ENCODE results near the gene IL1RAPL2. TPM values are rescaled to one million over a fixed set of nuclear protein-coding genes. Genes with fewer than 3 reads are reported as not detected.
"Not testable (repeated sequence)": the region's sequence is repeated elsewhere in the genome, so short reads cannot be mapped to it uniquely, and the experiment has no call there.

IL1RAPL2 gene
- 0.13 TPM in 1 of 2 replicates, not detected in the other for total RNA-seq

DNA sequence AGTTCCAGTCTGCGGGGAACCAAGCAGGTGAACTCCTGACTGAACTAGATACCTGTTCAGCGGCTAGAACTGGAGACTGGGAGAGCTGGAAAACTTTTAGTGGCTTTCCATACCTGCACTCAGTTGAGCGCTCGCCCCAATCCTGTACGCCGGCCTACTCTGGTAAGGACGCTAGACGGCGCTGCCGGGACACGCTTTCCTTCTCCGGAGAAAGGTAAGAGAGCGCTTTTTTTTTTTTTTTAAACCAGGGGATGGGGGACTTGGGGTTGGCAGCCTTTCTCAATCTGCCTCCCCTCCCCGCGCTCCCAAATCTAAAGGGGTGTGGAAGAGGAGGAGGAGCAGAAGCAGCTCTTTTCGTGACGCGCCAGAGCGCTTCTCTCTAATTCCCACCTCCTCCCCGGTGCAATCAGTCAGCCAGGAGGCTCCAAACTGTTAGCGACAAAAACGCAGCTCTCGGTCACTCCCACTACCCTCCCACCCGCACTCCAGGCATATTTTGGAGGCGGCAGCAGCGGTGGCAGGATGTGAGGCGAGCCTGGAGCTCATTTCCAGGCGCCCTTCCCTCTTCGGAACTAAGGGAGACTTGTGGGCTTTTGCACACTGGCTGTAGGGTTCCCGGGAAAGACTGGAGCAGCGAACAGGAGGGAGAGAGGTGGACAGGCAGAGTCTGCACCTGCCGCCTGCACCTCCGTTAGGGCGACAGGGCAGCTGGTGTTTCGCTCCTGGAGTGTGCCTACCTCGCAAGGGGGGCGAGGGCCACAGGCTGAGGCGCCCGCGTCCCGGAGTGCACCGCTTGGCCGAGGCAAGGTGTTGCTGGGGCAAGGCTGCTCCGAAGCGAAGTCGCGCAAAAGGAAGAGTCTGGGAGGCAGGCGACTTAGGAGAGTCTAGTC lies at the start of gene IL1RAPL2:
Gene IL1RAPL2 (plus strand): TSS at position 409 of the 890 bp plus-strand sequence.
- peak; percentile 1 to 18 for DNase-seq (ENCODE audit: low read depth in 2 of 2)

DNA sequence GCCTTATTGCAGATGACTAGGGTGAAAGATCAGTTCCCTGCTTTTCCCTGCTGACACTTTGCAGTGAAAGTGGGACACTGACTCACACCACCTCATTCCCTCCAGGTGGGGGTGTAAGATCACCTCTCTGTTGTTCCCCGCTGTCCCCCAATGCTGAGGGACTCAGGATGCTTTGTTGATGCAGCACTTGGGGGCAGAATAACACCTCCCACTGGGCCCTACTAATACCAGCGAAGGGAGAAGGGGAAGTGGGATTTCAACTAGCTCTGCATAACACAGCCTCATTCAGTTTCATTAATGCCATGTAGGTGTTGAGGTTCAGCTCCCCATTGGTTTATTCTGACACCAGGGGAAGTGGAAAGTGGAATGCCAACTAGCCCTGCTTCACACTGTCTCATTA lies 43.6 kb upstream of the IL1RAPL2 start:
- DNase-seq (ENCODE audit: low read depth in 2 of 2), result no peak

DNA sequence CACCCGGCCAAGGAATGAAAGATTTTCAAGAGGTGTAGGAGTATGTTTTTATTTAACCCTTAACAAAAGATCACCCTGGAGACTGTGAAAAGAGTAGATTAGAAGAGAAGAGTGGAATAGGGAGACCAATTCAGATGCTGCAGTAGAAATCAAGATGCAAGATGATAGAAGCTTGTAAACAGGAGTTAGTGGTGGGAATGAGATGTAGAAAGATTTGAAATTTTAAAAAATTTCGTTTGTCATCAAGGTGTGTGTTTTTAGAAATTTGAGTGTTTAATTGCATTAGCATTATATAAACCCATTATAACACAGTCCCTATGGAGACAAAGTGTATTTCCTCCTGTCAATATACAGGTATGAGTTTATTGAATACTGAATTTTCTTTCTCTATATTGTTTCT lies 42.1 kb upstream of the IL1RAPL2 start:
- no peak for DNase-seq (ENCODE audit: low read depth in 2 of 2)

DNA sequence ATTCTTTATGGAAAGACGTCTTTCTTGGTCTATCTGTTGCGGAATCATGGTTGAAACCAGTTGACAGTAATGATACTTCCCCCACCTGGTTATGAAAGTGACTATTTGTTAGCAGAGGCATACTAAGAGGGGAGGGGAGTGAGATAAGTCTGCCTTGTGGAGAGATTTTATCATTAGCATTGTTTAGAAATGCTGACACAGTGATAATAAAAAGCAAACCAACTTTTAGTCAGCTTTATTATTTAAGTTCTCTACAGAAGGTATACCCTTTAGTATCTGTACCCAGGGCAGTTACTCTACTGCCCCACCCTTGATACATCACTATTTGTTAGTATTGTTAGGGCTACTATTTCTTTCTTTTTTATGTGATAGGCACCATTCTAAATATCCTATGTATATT lies 26.9 kb upstream of the IL1RAPL2 start:
- no peak for DNase-seq (ENCODE audit: low read depth in 2 of 2)

DNA sequence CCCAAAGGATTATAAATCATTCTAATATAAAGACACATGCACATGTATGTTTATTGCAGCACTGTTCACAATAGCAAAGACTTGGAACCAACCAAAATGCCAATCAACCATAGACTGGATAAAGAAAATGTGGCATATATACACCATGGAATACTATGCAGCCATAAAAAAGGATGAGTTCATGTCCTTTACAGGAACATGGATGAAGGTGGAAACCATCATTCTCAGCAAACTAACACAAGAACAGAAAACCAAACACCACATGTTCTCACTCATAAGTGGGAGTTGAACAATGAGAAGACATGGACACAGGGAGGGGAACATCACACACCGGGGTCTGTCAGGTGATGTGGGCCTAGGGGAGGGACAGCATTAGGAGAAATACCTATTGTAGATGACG lies 23.6 kb upstream of the IL1RAPL2 start:
- not testable (repeated sequence) for DNase-seq (ENCODE audit: low read depth in 2 of 2)

DNA sequence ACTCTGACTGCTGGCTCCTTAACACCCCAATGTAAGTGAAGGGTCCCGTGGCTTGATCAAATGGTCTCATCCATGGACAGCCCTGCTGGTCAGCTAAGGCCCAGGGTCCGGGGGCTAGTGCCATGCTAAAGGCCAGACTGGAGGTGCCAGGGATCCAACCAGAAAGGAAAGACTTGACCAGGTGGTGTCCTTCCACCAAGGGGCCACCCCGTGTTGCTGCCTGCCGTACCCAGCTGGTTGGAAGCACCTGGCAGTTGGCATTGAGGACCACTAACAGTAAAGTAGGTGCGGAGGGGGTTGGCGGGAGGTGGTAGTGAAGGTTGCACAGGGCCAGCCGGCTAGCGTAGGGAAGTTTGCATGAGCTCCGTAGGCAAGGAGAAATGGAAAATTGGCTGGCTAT lies 1.7 kb upstream of the IL1RAPL2 start:
- no peak for DNase-seq (ENCODE audit: low read depth in 2 of 2)

DNA sequence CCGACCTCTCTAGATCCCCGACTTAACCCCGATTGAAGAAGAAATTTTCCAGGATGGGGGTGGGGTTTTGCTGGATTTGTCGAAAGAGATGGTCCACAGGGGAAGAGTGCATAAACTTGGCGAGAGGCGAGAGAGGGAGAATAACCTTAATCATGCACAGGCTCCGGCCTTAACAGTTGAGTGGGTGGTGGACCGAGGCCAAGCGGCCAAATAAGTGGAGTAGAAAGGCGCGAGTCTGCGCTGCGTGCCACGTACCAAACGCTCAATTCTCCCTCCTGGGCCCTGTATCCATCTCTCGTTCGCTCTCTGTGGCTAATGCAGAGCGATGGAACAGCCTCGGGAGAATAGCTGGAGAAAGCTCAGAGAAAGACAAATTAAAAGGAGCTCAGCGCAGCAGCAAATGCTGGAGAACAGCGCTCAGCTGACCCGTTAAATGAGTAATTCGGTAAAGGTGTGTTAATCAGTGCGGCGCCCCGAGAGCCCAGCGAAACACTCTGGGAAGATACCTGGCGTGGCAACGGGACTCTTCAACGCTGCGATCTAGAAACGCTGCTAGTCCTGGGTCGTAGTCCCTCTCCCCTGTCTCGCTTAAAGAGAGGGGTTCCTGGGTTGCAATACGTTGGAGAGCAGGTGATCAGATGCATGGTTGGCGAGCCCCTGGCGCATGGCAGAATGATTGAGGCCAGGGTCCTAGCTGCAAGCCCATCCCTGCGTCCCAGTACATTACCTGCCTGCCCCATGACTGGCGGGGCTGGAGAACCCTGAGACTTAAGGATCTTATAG lies 887 bp upstream of the IL1RAPL2 start:
- DNase-seq (ENCODE audit: low read depth in 2 of 2), result no peak

DNA sequence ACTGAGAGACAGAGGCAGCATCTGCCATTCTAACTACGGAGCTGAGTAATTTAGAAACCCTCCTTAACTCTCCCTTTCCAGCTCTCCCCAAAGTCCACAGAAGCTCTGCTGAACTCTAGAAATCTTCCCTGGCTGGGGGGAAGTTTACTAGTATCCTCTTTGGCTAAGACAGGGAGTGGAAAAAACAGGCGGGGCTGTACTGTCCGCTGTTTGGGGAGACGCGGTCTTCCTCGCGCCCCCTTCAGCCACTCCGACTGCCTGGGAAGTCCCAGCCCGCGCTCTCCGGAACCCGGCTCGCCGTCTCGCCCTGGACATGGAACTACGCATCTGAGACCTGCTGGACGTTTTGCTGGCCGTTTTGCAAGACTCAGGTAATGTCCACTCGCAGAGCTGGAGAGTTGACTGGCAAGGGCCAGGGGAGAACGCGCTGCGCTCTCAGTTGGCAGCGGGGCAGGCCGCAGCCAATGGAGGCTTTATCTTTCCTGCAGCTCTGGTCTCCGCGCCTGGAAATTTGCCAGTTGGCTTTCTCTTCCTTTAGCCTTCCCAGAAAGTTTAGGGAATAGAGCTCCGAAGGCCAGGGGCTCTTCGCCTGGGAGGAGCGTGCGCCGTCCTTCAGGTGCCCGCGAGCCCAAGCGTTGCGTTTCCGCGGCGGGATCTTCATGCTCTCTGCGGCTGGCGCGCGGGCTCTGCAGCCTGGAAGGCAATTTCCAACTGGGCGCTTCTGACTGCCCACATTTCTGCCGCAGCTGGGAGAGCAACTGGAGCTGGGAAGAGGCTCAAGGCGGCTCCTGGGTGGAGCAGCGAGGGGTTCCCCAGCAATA lies 892 bp downstream of the IL1RAPL2 start:
- DNase-seq (ENCODE audit: low read depth in 2 of 2), result no peak

DNA sequence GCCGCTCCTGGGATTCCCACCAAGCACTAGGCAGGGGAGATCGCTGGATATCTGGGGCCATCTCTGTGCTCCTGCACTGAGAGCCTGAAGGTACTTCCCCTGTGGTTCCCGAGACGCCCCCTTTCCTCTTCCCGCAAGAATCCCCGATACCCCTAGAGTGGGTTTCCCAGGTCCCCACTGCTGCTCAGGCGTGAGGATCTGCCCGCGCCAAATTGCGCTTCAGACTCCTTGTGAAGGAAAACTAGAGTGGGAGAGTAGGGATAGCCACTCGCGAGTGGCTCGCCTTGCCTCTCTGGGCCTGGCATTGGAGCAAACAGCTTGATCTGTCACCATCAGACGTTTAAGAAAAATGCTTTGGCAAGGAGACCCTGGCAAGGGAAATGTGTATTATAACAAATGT lies 1.5 kb downstream of the IL1RAPL2 start:
- no peak for DNase-seq (ENCODE audit: low read depth in 2 of 2)

DNA sequence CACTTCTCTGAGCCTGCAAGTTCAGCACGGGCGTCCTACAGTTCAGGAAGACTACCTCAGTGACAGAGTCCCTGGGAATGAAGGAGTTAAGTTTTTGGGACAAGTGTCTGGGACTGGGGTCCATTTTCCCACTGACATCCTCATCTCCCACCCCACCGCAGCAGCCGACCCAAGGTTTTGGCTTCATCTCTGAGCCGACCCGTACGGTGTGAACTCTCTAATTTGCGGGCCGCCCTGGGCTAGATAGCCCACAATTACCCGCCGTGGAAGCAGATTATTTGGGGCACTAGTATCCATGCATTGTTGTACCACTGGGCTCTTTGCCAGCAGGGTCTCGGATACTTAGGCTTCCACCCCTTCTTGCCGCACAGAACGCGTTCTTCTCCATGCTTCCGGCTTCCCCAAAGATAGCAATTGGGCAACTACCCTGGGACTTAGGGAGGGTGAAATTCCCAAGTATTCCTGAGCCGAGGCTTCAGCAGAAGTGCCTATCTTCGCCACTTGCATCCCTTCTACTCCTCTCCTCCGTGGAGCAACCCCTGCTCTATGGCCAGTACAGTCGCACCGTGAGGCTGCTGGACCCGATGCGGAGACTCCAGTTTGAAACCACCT lies 2.4 kb downstream of the IL1RAPL2 start:
- no peak for DNase-seq (ENCODE audit: low read depth in 2 of 2)

DNA sequence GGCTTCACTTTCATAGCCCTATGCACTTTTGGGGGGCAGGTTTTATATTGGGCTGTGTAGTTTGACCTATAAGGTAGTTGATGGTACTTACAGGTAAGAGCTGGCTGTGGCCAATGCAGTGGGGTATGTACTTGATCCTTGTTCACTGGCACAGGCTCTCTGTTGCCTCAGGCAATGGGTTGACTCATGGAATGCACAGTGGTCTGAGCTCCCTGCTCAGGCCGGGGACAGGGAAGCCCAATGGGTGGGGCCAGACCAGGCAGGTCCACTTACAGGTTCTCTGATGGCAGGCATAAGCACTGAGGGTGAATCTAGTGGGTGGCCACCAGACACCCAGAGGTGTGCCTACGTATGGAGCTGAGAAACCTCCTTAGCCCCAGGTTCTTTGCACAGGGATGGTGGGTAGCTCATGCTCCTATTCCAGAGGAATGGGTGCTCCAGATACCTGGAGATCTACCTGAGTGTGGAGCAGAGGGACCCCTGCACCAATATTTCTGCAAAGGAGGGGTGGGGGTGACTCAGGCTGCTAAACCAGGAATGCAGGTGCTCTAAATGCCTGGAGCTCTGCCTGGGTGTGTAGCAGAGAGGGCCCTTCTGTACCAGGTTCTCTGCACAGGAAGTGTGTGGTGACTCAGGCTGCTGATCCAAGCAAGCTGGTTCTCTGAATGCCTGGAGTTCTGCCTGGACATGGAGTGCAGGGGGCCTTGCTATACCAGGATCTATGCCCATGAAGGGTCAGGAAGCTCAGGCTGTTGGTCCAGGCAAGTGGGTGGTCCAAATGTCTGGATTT lies 52.3 kb downstream of the IL1RAPL2 start:
- DNase-seq (ENCODE audit: low read depth in 2 of 2), result no peak

DNA sequence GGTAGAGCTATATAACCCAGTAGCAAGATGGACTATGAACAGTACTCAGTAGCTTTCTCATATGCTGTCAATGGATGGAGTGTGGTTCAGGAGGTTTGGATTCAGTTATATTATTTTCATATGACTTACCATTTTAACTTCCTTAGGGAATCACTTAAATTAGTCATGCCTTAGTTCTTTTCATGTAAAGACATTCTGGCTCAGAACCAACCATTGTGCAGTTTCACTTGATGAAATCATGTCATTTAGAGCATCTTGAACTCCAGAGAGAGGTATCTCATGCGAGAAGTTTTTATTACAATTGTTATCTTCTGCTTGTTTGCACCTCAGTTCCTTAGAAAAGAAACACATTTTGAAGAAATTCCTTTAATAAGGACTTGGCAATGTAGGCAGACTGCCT lies 55.8 kb downstream of the IL1RAPL2 start:
- DNase-seq (ENCODE audit: low read depth in 2 of 2), result no peak

DNA sequence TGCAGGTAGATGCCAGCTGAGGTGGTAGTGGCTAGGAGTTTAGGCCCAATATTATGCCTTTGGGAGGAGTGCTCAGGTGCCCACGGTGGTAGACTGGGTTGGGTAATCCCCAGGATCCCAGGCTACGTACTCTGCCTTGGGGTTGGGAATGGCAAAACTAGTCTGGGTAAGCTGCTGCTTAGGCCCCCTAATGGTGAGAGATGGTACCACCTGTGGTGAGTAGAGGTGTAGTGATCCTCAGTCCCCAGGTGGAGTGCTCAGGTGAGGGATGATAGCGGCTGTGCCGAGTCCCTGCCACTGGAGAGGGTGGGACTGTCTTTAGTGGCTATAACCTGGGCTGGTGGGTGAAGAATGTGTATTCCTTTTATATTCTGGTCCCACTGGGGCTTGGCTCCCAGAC lies 75.2 kb downstream of the IL1RAPL2 start:
- no peak for DNase-seq (ENCODE audit: low read depth in 2 of 2)

DNA sequence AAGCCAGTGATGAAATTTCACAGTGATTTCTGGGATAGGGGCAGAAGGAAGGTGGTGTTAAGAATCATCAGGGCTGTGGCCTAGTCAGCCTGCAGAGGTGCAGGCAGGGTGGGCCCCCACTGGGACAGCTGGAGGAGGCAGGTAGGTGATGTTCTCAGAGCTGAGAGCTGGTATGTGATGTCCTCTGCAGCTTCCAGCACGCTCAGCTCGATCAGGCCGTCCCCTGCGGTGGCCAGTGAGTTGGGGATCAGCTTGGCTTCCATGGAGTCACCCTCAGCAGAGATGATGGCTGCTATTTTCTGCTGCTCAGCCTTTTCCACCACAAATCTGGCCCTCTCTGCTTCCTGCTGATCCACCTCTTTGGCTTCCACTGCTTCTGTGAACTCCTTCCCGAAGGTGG lies 81.1 kb downstream of the IL1RAPL2 start:
- DNase-seq (ENCODE audit: low read depth in 2 of 2), result no peak

DNA sequence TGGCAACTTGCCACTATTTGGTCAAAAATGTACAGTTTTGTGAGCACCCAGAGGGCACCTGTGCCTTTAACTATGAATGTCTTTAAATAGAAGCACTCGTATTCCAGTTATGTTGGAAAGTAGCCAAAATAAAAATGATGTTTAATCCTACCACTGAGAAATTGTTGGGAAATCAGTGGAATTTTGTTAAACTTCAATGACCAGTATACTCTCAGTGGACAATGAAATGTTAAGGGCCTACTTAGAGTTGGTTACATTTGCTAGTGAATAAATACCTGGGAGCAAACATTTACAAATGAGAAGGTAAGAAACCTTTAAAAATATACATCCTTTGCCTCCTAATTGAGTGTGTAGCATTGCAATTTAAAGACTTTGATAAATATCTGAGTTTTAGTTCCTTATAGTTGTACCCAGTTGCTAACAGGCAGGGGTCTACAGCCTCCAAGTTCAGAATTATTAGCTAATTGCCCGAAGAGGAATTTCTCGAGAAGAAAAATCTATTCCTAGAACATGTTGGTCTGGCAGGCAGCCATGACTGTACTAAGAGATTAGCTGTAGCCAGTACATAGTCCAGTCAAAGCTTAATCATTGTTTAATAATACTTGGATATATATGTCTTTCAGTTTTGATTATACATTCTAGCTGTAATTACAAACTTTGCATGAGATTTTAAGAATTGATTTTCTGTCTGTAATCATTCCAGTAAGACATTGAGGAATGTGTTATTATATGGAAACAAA lies 93.2 kb downstream of the IL1RAPL2 start:
- DNase-seq (ENCODE audit: low read depth in 2 of 2), result no peak

DNA sequence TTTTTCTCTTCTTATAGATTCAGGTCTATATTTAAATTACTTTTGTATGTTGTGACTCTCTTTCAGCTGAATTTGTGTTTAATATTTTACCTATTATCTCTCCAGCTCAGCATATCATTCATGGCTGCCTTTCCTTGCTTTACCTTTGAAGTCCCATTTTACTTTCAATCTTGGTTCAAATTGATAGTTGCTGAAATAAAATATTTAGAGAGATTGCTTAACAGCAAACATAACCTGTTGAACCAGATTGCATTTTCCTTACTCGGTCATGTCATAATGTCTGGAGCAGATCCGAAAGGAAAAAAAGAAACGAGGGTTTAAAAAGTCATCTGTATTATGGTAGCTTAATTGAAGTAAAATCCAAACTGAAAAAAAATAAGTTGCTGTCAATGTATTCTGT lies 94.1 kb downstream of the IL1RAPL2 start:
- no peak for DNase-seq (ENCODE audit: low read depth in 2 of 2)

DNA sequence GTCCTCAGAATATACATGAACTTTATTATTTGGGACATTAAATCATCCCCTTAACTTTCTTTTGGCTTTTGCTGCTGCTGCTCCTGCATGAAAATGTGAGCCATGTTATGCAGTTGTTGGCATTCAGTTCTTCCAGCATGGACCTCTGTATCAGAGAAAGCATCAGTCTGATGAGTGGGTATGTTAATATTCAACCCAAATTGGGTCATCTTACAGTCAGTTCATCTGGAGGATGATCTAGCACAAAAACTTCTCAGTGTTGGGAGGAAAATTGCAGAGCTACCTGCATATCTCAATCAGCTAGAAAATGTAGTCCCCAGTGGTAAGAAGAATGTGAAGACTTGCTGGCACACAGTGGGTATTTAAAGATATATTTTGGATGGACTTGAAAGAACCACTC lies 96.7 kb downstream of the IL1RAPL2 start:
- no peak for DNase-seq (ENCODE audit: low read depth in 2 of 2)

DNA sequence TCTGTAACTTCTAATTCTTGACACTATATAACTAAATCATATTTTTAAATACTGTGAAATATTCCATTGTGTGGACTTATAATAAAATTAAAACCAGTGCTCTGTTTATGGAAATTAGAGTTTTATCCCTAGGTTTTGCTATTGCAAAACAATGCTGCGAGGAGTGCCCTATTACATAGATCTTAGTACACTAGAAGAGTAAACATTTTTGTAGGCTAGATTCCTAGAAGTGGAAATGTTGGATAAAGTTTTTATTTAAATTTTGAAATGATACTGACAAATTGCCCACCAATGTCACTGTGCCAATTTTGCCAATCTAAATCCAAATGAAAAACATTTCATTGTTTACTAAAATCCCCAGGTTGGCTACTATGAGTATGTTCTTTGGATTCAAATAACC lies 99.7 kb downstream of the IL1RAPL2 start:
- DNase-seq (ENCODE audit: low read depth in 2 of 2), result no peak

DNA sequence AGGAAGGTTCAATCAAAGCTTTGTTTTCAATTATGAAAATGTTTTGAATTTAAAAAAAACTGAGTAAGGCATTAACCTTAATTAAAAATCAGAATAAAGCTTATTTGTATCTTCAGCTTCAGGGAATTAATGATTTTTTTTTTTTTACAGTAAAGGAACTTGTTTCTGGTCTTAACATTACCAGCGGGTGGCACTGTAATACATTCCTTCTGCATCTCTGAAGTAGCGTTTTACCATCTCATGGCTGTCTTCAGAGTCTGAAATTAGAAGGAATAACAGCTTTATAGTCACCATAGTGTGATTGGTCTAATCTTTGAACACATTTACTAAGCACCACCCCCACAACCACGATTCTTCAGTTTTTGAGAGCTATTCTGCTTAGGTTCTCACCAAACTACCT lies 102.6 kb downstream of the IL1RAPL2 start:
- peak in 1 of 2 donors; percentile 0 for DNase-seq (ENCODE audit: low read depth in 2 of 2)

DNA sequence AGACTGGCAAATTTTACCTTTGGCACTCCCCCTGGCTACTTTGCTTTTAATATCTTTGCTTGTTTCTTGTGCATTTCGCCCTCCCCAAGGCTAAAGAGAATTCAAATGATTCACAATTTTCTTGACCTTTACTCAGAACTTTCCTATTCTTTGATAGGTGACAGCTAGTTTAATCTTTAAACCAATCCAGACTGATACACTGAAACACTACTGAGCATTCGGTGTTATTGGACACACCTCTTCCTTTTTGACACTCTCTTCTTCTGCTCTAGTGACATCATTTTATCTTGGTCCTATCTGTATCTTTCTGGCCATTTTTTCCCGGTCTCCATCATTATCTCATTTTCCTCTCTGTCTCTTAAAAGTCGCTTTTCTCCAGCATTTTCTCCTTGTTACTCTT lies 103.1 kb downstream of the IL1RAPL2 start:
- DNase-seq (ENCODE audit: low read depth in 2 of 2), result no peak
